Measurements from ENCODE around the gene HEXA. TPM values are rescaled to one million over a fixed set of nuclear protein-coding genes. Genes with fewer than 3 reads are reported as not detected.
A peak's percentile ranks its signal among the peaks of the same experiment; 100 is the strongest.

HEXA gene
- total RNA-seq, 1 experiment from 2014 or later: 49.7 TPM

GRCh38 chr15:72319360-72319984, 56.3 kb downstream of the HEXA start (continued):
- no peak for TF ChIP-seq ZSCAN18 (CRISPR knock-in tag; IDR thresholded peaks at IDR 0.05)
- no peak for TF ChIP-seq OVOL2 (CRISPR knock-in tag; IDR thresholded peaks at IDR 0.05; ENCODE audit: borderline replicate concordance)
- TF ChIP-seq ZBTB43 (CRISPR knock-in tag; IDR thresholded peaks at IDR 0.05): peak; percentile 98
- TF ChIP-seq AR (CRISPR knock-in tag; IDR thresholded peaks at IDR 0.05): no peak
- peak; percentile 99 for TF ChIP-seq RELA (CRISPR knock-in tag; IDR thresholded peaks at IDR 0.05; ENCODE audit: borderline replicate concordance)
- peak; percentile 99 for TF ChIP-seq ZNF232 (CRISPR knock-in tag; IDR thresholded peaks at IDR 0.05)
- TF ChIP-seq ETV6 (CRISPR knock-in tag; IDR thresholded peaks at IDR 0.05): peak; percentile 99
- TF ChIP-seq ZNF396 (CRISPR knock-in tag; IDR thresholded peaks at IDR 0.05; ENCODE audit: borderline replicate concordance): no peak
- peak; percentile 93 for TF ChIP-seq ZBTB21 (CRISPR knock-in tag; IDR thresholded peaks at IDR 0.05; ENCODE audit: borderline replicate concordance)
- no peak for TF ChIP-seq PRRX2 (CRISPR knock-in tag; IDR thresholded peaks at IDR 0.05)
- peak; percentile 99 for TF ChIP-seq TEAD1 (CRISPR knock-in tag; IDR thresholded peaks at IDR 0.05)
- no peak for TF ChIP-seq GRHL2 (CRISPR knock-in tag; IDR thresholded peaks at IDR 0.05; ENCODE audit: insufficient replicate concordance, severe bottlenecking)
- TF ChIP-seq MYBL2 (CRISPR knock-in tag; IDR thresholded peaks at IDR 0.05): peak; percentile 97
- peak; percentile 98 for TF ChIP-seq AFF4 (CRISPR knock-in tag; IDR thresholded peaks at IDR 0.05; ENCODE audit: borderline replicate concordance)
- TF ChIP-seq FOXK1 (CRISPR knock-in tag; IDR thresholded peaks at IDR 0.05): peak; percentile 97
- no peak for TF ChIP-seq SOX15 (CRISPR knock-in tag; IDR thresholded peaks at IDR 0.05)
- peak; percentile 97 for TF ChIP-seq ZNF121 (CRISPR knock-in tag; IDR thresholded peaks at IDR 0.05)
- TF ChIP-seq STAT6 (CRISPR knock-in tag; conservative IDR thresholded peaks at IDR 0.05; ENCODE audit: low read depth): 0 out of 2 replicates have a peak, but pooled peaks have one; percentile 66
- TF ChIP-seq FOXP1 (CRISPR knock-in tag; IDR thresholded peaks at IDR 0.05; ENCODE audit: borderline replicate concordance): peak; percentile 99
- no peak for TF ChIP-seq RORB (CRISPR knock-in tag; IDR thresholded peaks at IDR 0.05)
- peak; percentile 85 for TF ChIP-seq USF1 (CRISPR knock-in tag; IDR thresholded peaks at IDR 0.05)
- TF ChIP-seq ERG (CRISPR knock-in tag; IDR thresholded peaks at IDR 0.05): no peak
- no peak for TF ChIP-seq ZMAT4 (CRISPR knock-in tag; IDR thresholded peaks at IDR 0.05)
- TF ChIP-seq NR3C1 (CRISPR knock-in tag; conservative IDR thresholded peaks at IDR 0.05; ENCODE audit: low read depth): 0 out of 2 replicates have a peak, but pooled peaks have one; percentile 79

All from WTC11 (cell line).